ENCODE measurements around the gene RFX4. TPM values are rescaled to one million over a fixed set of nuclear protein-coding genes. Genes with fewer than 3 reads are reported as not detected.

RFX4 gene
- total RNA-seq, 6 donors from 2014 or later, result not detected

- no peak overlapping the region for H3K4me3 ChIP-seq
- TF ChIP-seq EP300 (IDR thresholded peaks at IDR 0.05), result peak in 2 of 4 donors; percentile 51 to 83
- TF ChIP-seq POLR2A (IDR thresholded peaks at IDR 0.05), result no peak
- peak in 1 of 2 donors; percentile 19 for TF ChIP-seq POLR2AphosphoS5 (IDR thresholded peaks at IDR 0.05)
- peak in 3 of 6 experiments; percentile 15 to 38 (median 30) for TF ChIP-seq CTCF (IDR thresholded peaks at IDR 0.05)
- no peaks in the 10 kb centered on the region for H3K9me3 ChIP-seq
- peak overlapping the region in 1 of 4 donors; percentile 18 for H3K27ac ChIP-seq
- DNase-seq (peak in 1 of 2 donors; percentile 71), ATAC-seq (ENCODE audit: low FRiP score in 2 of 2) (peak; percentile 34 to 75)
- peaks cover 0 to 8% (median 0%) of the 10 kb centered on the region in 4 donors for H3K4me1 ChIP-seq
- H3K36me3 ChIP-seq, result no peaks in the 10 kb centered on the region
- no peaks in the 10 kb centered on the region for H3K27me3 ChIP-seq
- WGBS, 2 donors, result 58 to 67% methylated on average over 8 of the region's 8 CpGs
These were observed 126.3 kb downstream of the RFX4 start for GRCh38 chr12:106709068-106709511.

DNA sequence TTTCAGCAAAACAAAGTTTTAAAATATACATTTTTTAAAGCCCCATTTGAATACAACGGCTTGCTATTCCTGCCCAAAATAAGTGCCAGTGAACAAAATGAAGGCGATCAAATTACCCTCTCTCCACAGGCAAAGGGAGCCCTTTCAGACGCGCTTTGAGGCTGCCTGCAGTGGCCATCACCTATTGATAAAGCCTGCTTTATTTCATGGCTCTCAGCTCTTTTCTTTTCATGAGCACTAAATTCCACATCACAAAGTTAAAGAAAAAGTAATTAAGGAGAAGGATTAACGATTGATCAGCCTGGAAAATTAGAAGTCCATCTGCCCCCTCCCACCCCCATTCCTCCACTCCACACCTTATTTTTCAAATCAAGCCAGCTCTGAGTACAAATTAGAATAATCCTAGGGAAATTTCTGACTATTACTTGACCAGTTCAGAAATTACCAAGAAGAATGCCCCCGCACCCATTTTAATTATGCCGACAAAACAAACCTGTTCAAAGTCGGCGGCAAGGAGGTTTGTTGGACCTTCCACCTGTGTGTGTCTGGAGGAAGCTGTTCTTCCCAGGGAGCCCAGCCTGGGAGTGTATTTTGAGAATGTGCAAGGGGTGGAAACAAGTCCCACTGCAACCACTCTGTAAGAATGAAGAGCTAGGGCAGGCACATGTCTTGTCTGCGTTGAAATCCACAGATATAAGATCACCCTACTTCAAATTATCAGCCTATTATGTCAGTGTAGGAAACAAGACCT, 127.5 kb downstream of the RFX4 start:
- WGBS, 2 donors, result 60 to 64% methylated on average over 10 of the region's 10 CpGs
- H3K27me3 ChIP-seq, result no peaks in the 10 kb centered on the region

GRCh38 chr12:106711316-106711715, 128.5 kb downstream of the RFX4 start:
- DNase-seq (no peak), ATAC-seq (ENCODE audit: low FRiP score in 2 of 2) (no peak)
- 77 to 81% methylated on average over 3 of the region's 3 CpGs for WGBS, 2 donors
- H3K4me3 ChIP-seq, result no peak overlapping the region
- no peaks in the 10 kb centered on the region for H3K27me3 ChIP-seq
- H3K4me1 ChIP-seq, result peaks cover 0 to 8% (median 0%) of the 10 kb centered on the region in 4 donors
- no peak overlapping the region for H3K27ac ChIP-seq
- no peaks in the 10 kb centered on the region for H3K9me3 ChIP-seq
- H3K36me3 ChIP-seq, result no peaks in the 10 kb centered on the region
- TF ChIP-seq POLR2AphosphoS5 (IDR thresholded peaks at IDR 0.05), result no peak
- no peak for TF ChIP-seq CTCF (IDR thresholded peaks at IDR 0.05)
- TF ChIP-seq EP300 (IDR thresholded peaks at IDR 0.05), result no peak

More for the DNA sequence above, 127.5 kb downstream of the RFX4 start:
- no peaks in the 10 kb centered on the region for H3K36me3 ChIP-seq
- H3K4me3 ChIP-seq, result no peak overlapping the region
- ATAC-seq (ENCODE audit: low FRiP score in 2 of 2) (no peak), DNase-seq (no peak)
- peaks cover 0 to 8% (median 0%) of the 10 kb centered on the region in 4 donors for H3K4me1 ChIP-seq
- no peaks in the 10 kb centered on the region for H3K9me3 ChIP-seq
- no peak overlapping the region for H3K27ac ChIP-seq
- no peak for TF ChIP-seq EP300 (IDR thresholded peaks at IDR 0.05)

DNA sequence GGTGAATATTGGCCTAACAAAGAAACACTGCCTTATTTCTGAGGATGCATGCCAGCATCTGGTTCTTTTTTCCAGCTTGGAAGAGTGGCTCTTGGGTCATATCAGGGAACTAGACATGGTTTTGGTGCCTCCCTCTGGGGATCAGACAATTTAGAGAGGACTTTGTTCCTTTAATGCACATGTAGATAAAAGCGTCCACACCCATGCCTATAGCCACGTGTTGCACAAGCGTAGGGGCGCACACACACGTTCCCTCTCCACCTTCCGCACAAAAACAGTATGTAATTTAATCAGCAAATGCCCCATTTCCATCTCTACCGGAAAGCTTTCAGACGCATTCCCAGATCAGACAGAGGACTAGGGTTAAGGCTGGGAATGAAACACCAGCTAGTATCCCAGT, 130.0 kb downstream of the RFX4 start:
- Histone ChIP-seq H3K27ac (no peak overlapping the region), H3K27me3 (no peaks in the 10 kb centered on the region), H3K4me1 (peaks cover 0 to 8% (median 0%) of the 10 kb centered on the region in 4 donors), H3K36me3 (no peaks in the 10 kb centered on the region), H3K4me3 (no peak overlapping the region), H3K9me3 (no peaks in the 10 kb centered on the region)
- ATAC-seq (ENCODE audit: low FRiP score in 2 of 2) (no peak), DNase-seq (no peak)
- TF ChIP-seq POLR2A (IDR thresholded peaks at IDR 0.05), result no peak
- no peak for TF ChIP-seq POLR2AphosphoS5 (IDR thresholded peaks at IDR 0.05)
- no peak for TF ChIP-seq CTCF (IDR thresholded peaks at IDR 0.05)
- no peak for TF ChIP-seq EP300 (IDR thresholded peaks at IDR 0.05)
- 93 to 97% methylated on average over 8 of the region's 8 CpGs for WGBS, 2 donors

GRCh38 chr12:106714926-106715325, 132.1 kb downstream of the RFX4 start:
- ATAC-seq (ENCODE audit: low FRiP score in 2 of 2) (no peak), DNase-seq (no peak)
- Histone ChIP-seq H3K27me3 (no peaks in the 10 kb centered on the region), H3K4me3 (no peak overlapping the region), H3K27ac (no peak overlapping the region), H3K9me3 (no peaks in the 10 kb centered on the region), H3K4me1 (no peaks in the 10 kb centered on the region), H3K36me3 (no peaks in the 10 kb centered on the region)
- TF ChIP-seq CTCF (IDR thresholded peaks at IDR 0.05) (no peak), EP300 (IDR thresholded peaks at IDR 0.05) (no peak), POLR2A (IDR thresholded peaks at IDR 0.05) (no peak), POLR2AphosphoS5 (IDR thresholded peaks at IDR 0.05) (no peak)
- 96 to 98% methylated on average over 3 of the region's 3 CpGs for WGBS, 2 donors

Measured in upper lobe of left lung (tissue), 6 donors.